IMR-90 (cell line): ENCODE measurements around the gene CTNNBIP1.

Experiments used
- CEBPB ChIP-seq: IDR thresholded peaks from 2 replicates; pipeline ENCODE4 v1.6.1; 2012; ENCODE audit warnings: low read depth, low read length, improper control_type of control experiment
- CHD1 ChIP-seq: IDR thresholded peaks from 2 replicates; pipeline ENCODE4 v1.6.1; 2012; ENCODE audit warnings: low read depth, low read length, improper control_type of control experiment
- CTCF ChIP-seq: conservative IDR thresholded peaks from 2 replicates; pipeline ENCODE4 v1.5.1; 2012; ENCODE audit warnings: mild to moderate bottlenecking, low read depth, low read length, improper control_type of control experiment
- MAFK ChIP-seq: IDR thresholded peaks from 2 replicates; pipeline ENCODE4 v1.6.1; 2012; ENCODE audit warnings: low read depth, low read length, improper control_type of control experiment
- MXI1 ChIP-seq: IDR thresholded peaks from 2 replicates; pipeline ENCODE4 v1.6.1; 2012; ENCODE audit warnings: low read depth, mild to moderate bottlenecking, low read length, moderate library complexity, borderline replicate concordance
- POLR2A ChIP-seq: IDR thresholded peaks from 2 replicates; pipeline ENCODE4 v1.6.1; 2012; ENCODE audit warnings: mild to moderate bottlenecking, low read depth, low read length
- RFX5 ChIP-seq: IDR thresholded peaks from 2 replicates; pipeline ENCODE4 v1.8.0; 2012; ENCODE audit warnings: low read depth, mild to moderate bottlenecking, low read length, moderate library complexity
- SMC3 ChIP-seq: fragments of 150-350 bp; IDR thresholded peaks from 2 replicates; pipeline ENCODE4 v1.6.1; 2016; ENCODE audit warnings: low read depth, mild to moderate bottlenecking, antibody characterized with exemption, low read length, moderate library complexity

GRCh38 chr1:9858293-9859035 lies 51.6 kb downstream of the CTNNBIP1 start:
- TF ChIP-seq CHD1 (no peak), CTCF (no peak), POLR2A (no peak), MAFK (no peak), CEBPB (no peak), SMC3 (no peak), RFX5 (no peak), MXI1 (no peak)
